HCT116 (cell line): ENCODE data around the gene KPNB1. TPM values are rescaled to one million over a fixed set of nuclear protein-coding genes. Genes with fewer than 3 reads are reported as not detected.

Experiments
- ATAC-seq: fragments of 200-7000 bp; cut with Tn5 transposase; 2 replicates; pipeline ENCODE4 v1.9.1; 2020; ENCODE audit warnings: mild to moderate bottlenecking, moderate library complexity
- BruUV-seq: library from RNA; stranded (reverse); fragments of 400-500 nt; replicated peaks from 2 replicates; lab custom pipeline; 2021; lab: Mats Ljungman, UMichigan
- CTCF ChIA-PET: fragments of 300-600 bp; sonication (Branson Sonifier 250); formaldehyde crosslinking; loops from one replicate; lab custom pipeline; 2021; ENCODE audit warnings: antibody characterized with exemption; lab: Charles Lee
- POLR2A ChIA-PET: fragments of 300-600, 350-600 bp; sonication (Branson Sonifier 250); formaldehyde crosslinking; loops from one replicate; lab custom pipeline; 2021; ENCODE audit warnings: antibody characterized with exemption; lab: Charles Lee
- RAD21 ChIA-PET, 2 experiments: fragments of 300-600 bp; sonication (Branson Sonifier 250); formaldehyde crosslinking; loops; one replicate each; lab custom pipeline; 2023; ENCODE audit warnings: low total read pairs in 2 of 2; ENCODE audit not compliant: uncharacterized antibody in 2 of 2, unreplicated experiment in 2 of 2, low non-redundant PET in 1 of 2; lab: Charles Lee
- DNase-seq: peaks from one replicate; pipeline ENCODE4 v3.0.0-alpha.2; 2010; ENCODE audit warnings: low read depth, low spot score
- H2AFZ ChIP-seq: fragments of 200-600 bp; shearing (Covaris generic), sonication (generic); 2 replicates; pipeline ENCODE4 v1.6.1; 2017; ENCODE audit warnings: low read depth, mixed run types, mixed read lengths, antibody characterized with exemption, low read length; ENCODE audit not compliant: poor library complexity, severe bottlenecking
- H3K27ac ChIP-seq: 2 replicates; pipeline ENCODE4 v1.5.1; 2012; ENCODE audit warnings: low read depth, low read length
- H3K27me3 ChIP-seq: fragments of 200-600 bp; sonication (generic); 2 replicates; pipeline ENCODE4 v1.6.1; 2016; ENCODE audit warnings: mixed run types, low read length, mixed read lengths; ENCODE audit not compliant: insufficient read depth
- H3K36me3 ChIP-seq, 2 experiments: fragments of 200-500 bp in 1 of 2; fragments of 200-600 bp in 1 of 2; sonication (Bioruptor generic) in 1 of 2; sonication (generic) in 1 of 2; 2 replicates each; pipeline versions ENCODE4 v1.5.1 to v1.6.1; 2014 to 2016; ENCODE audit warnings: low read length in 2 of 2, inconsistent platforms in 1 of 2, mixed read lengths in 1 of 2, mixed run types in 1 of 2; ENCODE audit not compliant: insufficient read depth in 2 of 2, control insufficient read depth in 1 of 2
- H3K4me1 ChIP-seq, 2 experiments: fragments of 200-600 bp in 1 of 2; sonication (generic) in 1 of 2; 2 replicates each; pipeline versions ENCODE4 v1.5.1 to v1.6.1; 2012 to 2017; ENCODE audit warnings: low read length in 2 of 2, inconsistent platforms in 1 of 2, mild to moderate bottlenecking in 1 of 2, mixed read lengths in 1 of 2, mixed run types in 1 of 2, moderate library complexity in 1 of 2; ENCODE audit not compliant: insufficient read depth in 2 of 2, control insufficient read depth in 1 of 2
- H3K4me2 ChIP-seq: fragments of 200-600 bp; sonication (generic); 2 replicates; pipeline ENCODE4 v1.6.1; 2017; ENCODE audit warnings: mixed run types, low read length, mixed read lengths
- H3K4me3 ChIP-seq, 2 experiments: fragments of 200-600 bp in 1 of 2; sonication (generic) in 1 of 2; replicated peaks in 1 of 2; 2 replicates each; pipeline ENCODE4 v1.5.1; 2011 to 2016; ENCODE audit warnings: low read length in 2 of 2, control low read depth in 1 of 2, low read depth in 1 of 2, mild to moderate bottlenecking in 1 of 2, mixed read lengths in 1 of 2, mixed run types in 1 of 2
- H3K79me2 ChIP-seq: fragments of 200-600 bp; sonication (generic); 2 replicates; pipeline ENCODE4 v1.6.1; 2017; ENCODE audit warnings: mild to moderate bottlenecking, mixed run types, low read length, moderate library complexity, mixed read lengths; ENCODE audit not compliant: insufficient read depth
- H3K9ac ChIP-seq: fragments of 200-600 bp; sonication (generic); 2 replicates; pipeline ENCODE4 v1.6.1; 2016; ENCODE audit warnings: low read length, mixed read lengths
- H3K9me2 ChIP-seq: fragments of 200-600 bp; sonication (generic), shearing (Covaris generic); 2 replicates; pipeline ENCODE4 v1.6.1; 2017; ENCODE audit warnings: mixed run types, mild to moderate bottlenecking, moderate library complexity; ENCODE audit not compliant: insufficient read depth
- H3K9me3 ChIP-seq, 2 experiments: fragments of 200-500 bp in 1 of 2; fragments of 200-600 bp in 1 of 2; sonication (Bioruptor generic) in 1 of 2; sonication (generic) in 1 of 2; 2 replicates each; pipeline ENCODE4 v1.6.1; 2014 to 2017; ENCODE audit warnings: low read length in 2 of 2, mixed read lengths in 2 of 2, inconsistent platforms in 1 of 2, low read depth in 1 of 2, mild to moderate bottlenecking in 1 of 2, mixed run types in 1 of 2, moderate library complexity in 1 of 2; ENCODE audit not compliant: control insufficient read depth in 1 of 2, insufficient read depth in 1 of 2
- H4K20me1 ChIP-seq: fragments of 200-600 bp; sonication (generic), shearing (Covaris generic); 2 replicates; pipeline ENCODE4 v1.6.1; 2017; ENCODE audit warnings: mixed run types, mild to moderate bottlenecking, moderate library complexity; ENCODE audit not compliant: insufficient read depth
- CEBPB ChIP-seq: IDR thresholded peaks from 2 replicates; pipeline ENCODE4 v1.6.1; 2012; ENCODE audit warnings: low read depth
- EGR1 ChIP-seq: IDR thresholded peaks from 2 replicates; pipeline ENCODE4 v1.6.1; 2012; ENCODE audit warnings: low read depth
- JUND ChIP-seq: IDR thresholded peaks from 2 replicates; pipeline ENCODE4 v1.6.1; 2012
- POLR2A ChIP-seq: IDR thresholded peaks from 2 replicates; pipeline ENCODE4 v1.7.0; 2011; ENCODE audit warnings: borderline replicate concordance; ENCODE audit not compliant: insufficient read depth, insufficient read length; ENCODE audit errors: extremely low read depth
- RAD21 ChIP-seq: IDR thresholded peaks from 2 replicates; pipeline ENCODE4 v1.6.1; 2012; ENCODE audit warnings: low read depth, mild to moderate bottlenecking
- SIN3A ChIP-seq: IDR thresholded peaks from 2 replicates; pipeline ENCODE4 v1.6.1; 2012; ENCODE audit warnings: low read depth
- SP1 ChIP-seq: IDR thresholded peaks from 2 replicates; pipeline ENCODE4 v1.6.1; 2012; ENCODE audit warnings: low read depth
- ZFX ChIP-seq: fragments of 450-650 bp; IDR thresholded peaks from 2 replicates; pipeline ENCODE4 v1.6.1; 2017
- ZNF274 ChIP-seq: fragments of 200-500 bp; sonication (Bioruptor generic); IDR thresholded peaks from 2 replicates; pipeline ENCODE4 v1.6.1; 2014; ENCODE audit warnings: mild to moderate bottlenecking, low read depth, low read length, inconsistent platforms
- intact Hi-C: fragments of 100-400 bp; cut with micrococcal nuclease; formaldehyde crosslinking; loops from 2 replicates; pipeline ENCODE4 v1.10.0; 2022
- total RNA-seq: library from RNA; stranded (reverse); gene quantifications from one replicate; pipeline ENCODE4 v1.2.1, GENCODE V29; 2021; ENCODE audit not compliant: unreplicated experiment
- TF ChIP-seq, protein P1 (sequence below): IDR thresholded peaks from 2 replicates; pipeline ENCODE4 v1.6.1; 2012
- TF ChIP-seq, protein P2 (sequence below): IDR thresholded peaks from 2 replicates; pipeline ENCODE4 v1.6.1; 2012
- TF ChIP-seq, protein P3 (sequence below): IDR thresholded peaks from 2 replicates; pipeline ENCODE4 v1.6.1; 2011; ENCODE audit warnings: mild to moderate bottlenecking, low read length, moderate library complexity; ENCODE audit not compliant: insufficient replicate concordance; ENCODE audit errors: extremely low read depth

Gene KPNB1
- total RNA-seq, 1 experiment from 2014 or later, result 526 TPM

DNA sequence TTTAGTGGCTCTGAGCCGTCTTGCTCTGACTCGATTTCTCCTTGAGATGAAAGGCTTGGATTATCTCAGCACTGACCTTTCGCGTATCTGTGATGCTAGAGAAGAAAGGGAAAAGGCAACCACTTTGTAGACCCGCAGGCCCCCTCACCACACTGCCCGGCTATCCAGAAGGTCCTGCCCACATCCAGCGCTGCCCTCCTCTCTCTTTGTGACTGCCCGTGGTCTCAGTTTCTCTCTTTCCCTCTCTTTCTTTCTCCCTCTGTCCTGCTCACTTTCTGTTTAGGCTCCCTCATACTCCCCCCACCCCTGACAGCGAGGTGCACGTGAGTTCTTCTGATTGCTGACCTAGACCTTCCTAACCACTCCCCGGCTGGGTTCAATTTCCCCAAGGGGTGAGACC, 70.5 kb downstream of the KPNB1 start:
- intact Hi-C loops, result no loop called here
- H3K27ac ChIP-seq, result no peak overlapping the region

More for the DNA sequence above, 70.5 kb downstream of the KPNB1 start:
- Histone ChIP-seq H3K9me2 (no peaks in the 10 kb centered on the region), H3K27me3 (peaks cover 23% of the 10 kb centered on the region; the same call in 1 of the 2 replicates), H3K9me3 (no peaks in the 10 kb centered on the region), H3K4me3 (no peak overlapping the region), H3K4me1 (peaks cover 18 to 47% of the 10 kb centered on the region in 2 experiments), H2AFZ (no peak overlapping the region), H3K79me2 (no peaks in the 10 kb centered on the region), H3K36me3 (no peaks in the 10 kb centered on the region), H3K4me2 (peak overlapping the region; percentile 68), H3K9ac (no peak overlapping the region), H4K20me1 (no peaks in the 10 kb centered on the region)
- TF ChIP-seq, protein P1, sequence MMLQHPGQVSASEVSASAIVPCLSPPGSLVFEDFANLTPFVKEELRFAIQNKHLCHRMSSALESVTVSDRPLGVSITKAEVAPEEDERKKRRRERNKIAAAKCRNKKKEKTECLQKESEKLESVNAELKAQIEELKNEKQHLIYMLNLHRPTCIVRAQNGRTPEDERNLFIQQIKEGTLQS, result no peak
- no peak for TF ChIP-seq EGR1
- no peak for TF ChIP-seq RAD21
- no peak for TF ChIP-seq JUND
- no peak for TF ChIP-seq ZNF274
- TF ChIP-seq SP1, result no peak
- TF ChIP-seq, protein P2, sequence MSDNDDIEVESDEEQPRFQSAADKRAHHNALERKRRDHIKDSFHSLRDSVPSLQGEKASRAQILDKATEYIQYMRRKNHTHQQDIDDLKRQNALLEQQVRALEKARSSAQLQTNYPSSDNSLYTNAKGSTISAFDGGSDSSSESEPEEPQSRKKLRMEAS, result no peak
- no peak for TF ChIP-seq POLR2A
- TF ChIP-seq CEBPB, result no peak
- TF ChIP-seq, protein P3, sequence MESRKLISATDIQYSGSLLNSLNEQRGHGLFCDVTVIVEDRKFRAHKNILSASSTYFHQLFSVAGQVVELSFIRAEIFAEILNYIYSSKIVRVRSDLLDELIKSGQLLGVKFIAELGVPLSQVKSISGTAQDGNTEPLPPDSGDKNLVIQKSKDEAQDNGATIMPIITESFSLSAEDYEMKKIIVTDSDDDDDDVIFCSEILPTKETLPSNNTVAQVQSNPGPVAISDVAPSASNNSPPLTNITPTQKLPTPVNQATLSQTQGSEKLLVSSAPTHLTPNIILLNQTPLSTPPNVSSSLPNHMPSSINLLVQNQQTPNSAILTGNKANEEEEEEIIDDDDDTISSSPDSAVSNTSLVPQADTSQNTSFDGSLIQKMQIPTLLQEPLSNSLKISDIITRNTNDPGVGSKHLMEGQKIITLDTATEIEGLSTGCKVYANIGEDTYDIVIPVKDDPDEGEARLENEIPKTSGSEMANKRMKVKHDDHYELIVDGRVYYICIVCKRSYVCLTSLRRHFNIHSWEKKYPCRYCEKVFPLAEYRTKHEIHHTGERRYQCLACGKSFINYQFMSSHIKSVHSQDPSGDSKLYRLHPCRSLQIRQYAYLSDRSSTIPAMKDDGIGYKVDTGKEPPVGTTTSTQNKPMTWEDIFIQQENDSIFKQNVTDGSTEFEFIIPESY, result no peak
- no peak for TF ChIP-seq SIN3A
- TF ChIP-seq ZFX, result no peak
- no TSS peak for BruUV-seq
- no peak for DNase-seq
- ATAC-seq, result no peak
- ChIA-PET RAD21 (no interaction called here), POLR2A (interaction anchor here (0.5 kb wide), 1 partner anchor 17 kb away, joined by 3 read pairs; no protein-coding TSS in a partner anchor), CTCF (interaction anchor here (1.1 kb wide), 2 partner anchors 20 to 23 kb away, joined by 3 read pairs; no protein-coding TSS in a partner anchor)
